CD4-positive, alpha-beta T cell treated with Interleukin-21 for 1 hour (primary cell): Measurements from ENCODE around the gene IDE.

ENCODE experiments used
- DNase-seq: peaks from one replicate; pipeline ENCODE4 v3.0.0-alpha.2; 2020

IDE gene

GRCh38 chr10:92562424-92562823 lies 11.5 kb downstream of the IDE start:
- no peak for DNase-seq

- no peak for DNase-seq
Observed at GRCh38 chr10:92559046-92559445, 14.8 kb downstream of the IDE start.

GRCh38 chr10:92553959-92554358 lies 19.9 kb downstream of the IDE start:
- no peak for DNase-seq

- DNase-seq: no peak
Observed at GRCh38 chr10:92552310-92552709, 21.6 kb downstream of the IDE start.

- DNase-seq: no peak
Observed at GRCh38 chr10:92550924-92551323, 23.0 kb downstream of the IDE start.

GRCh38 chr10:92547676-92548075 lies 26.2 kb downstream of the IDE start:
- DNase-seq: no peak

GRCh38 chr10:92545556-92545955 lies 28.3 kb downstream of the IDE start:
- no peak for DNase-seq

GRCh38 chr10:92544296-92544695 lies 29.6 kb downstream of the IDE start:
- peak; percentile 6 for DNase-seq

GRCh38 chr10:92542458-92542857 lies 31.4 kb downstream of the IDE start:
- DNase-seq: no peak

GRCh38 chr10:92541583-92541982 lies 32.3 kb downstream of the IDE start:
- DNase-seq: no peak

- DNase-seq: no peak
Observed at GRCh38 chr10:92538231-92538958, 35.5 kb downstream of the IDE start.

- DNase-seq: no peak
Observed at GRCh38 chr10:92530891-92531535, 42.9 kb downstream of the IDE start.

GRCh38 chr10:92530421-92530820 lies 43.5 kb downstream of the IDE start:
- DNase-seq: no peak

GRCh38 chr10:92527716-92528115 lies 46.2 kb downstream of the IDE start:
- DNase-seq: no peak

GRCh38 chr10:92523639-92524038 lies 50.3 kb downstream of the IDE start:
- no peak for DNase-seq

GRCh38 chr10:92517034-92517655 lies 56.7 kb downstream of the IDE start:
- DNase-seq: peak; percentile 81

GRCh38 chr10:92508866-92509265 lies 65.0 kb downstream of the IDE start:
- no peak for DNase-seq

- no peak for DNase-seq
Observed at GRCh38 chr10:92506336-92506735, 67.6 kb downstream of the IDE start.

- no peak for DNase-seq
Observed at GRCh38 chr10:92505044-92505443, 68.8 kb downstream of the IDE start.

- no peak for DNase-seq
Observed at GRCh38 chr10:92502296-92502808, 71.5 kb downstream of the IDE start.

- DNase-seq: no peak
Observed at GRCh38 chr10:92493362-92493761, 80.5 kb downstream of the IDE start.

- DNase-seq: no peak
Observed at GRCh38 chr10:92492748-92493240, 81.1 kb downstream of the IDE start.

- DNase-seq: no peak
Observed at GRCh38 chr10:92490387-92490786, 83.5 kb downstream of the IDE start.

- DNase-seq: no peak
Observed at GRCh38 chr10:92486637-92487036, 87.3 kb downstream of the IDE start.
